Keratinocyte (primary cell): Measurements from ENCODE around the gene COL8A1. TPM values are rescaled to one million over a fixed set of nuclear protein-coding genes. Genes with fewer than 3 reads are reported as not detected.
A peak's percentile ranks its signal among the peaks of the same experiment; 100 is the strongest.
"Not testable (repeated sequence)": the region's sequence is repeated elsewhere in the genome, so short reads cannot be mapped to it uniquely, and the experiment has no call there.

Source experiments
- DNase-seq: peaks from one replicate; pipeline ENCODE4 v3.0.0-alpha.2; 2011; ENCODE audit warnings: low read depth, missing footprints, low spot score
- FAIRE-seq: peaks from 2 replicates; lab custom pipeline; 2011; peaks lifted over from hg19 to GRCh38; lab: Jason Lieb, UNC
- H2AFZ ChIP-seq: 2 replicates; pipeline ENCODE4 v1.6.0; 2012; ENCODE audit warnings: low read length, control low read depth, inconsistent platforms; ENCODE audit not compliant: control insufficient read depth
- H3K27ac ChIP-seq: 2 replicates; pipeline ENCODE4 v1.5.1; 2011; ENCODE audit warnings: low read length; ENCODE audit not compliant: control insufficient read depth, insufficient read depth
- H3K27me3 ChIP-seq: 3 replicates; pipeline ENCODE4 v1.6.0; 2011; ENCODE audit warnings: low read length; ENCODE audit not compliant: control insufficient read depth, insufficient read depth; ENCODE audit errors: extremely low read depth
- H3K36me3 ChIP-seq, 2 experiments: 2 replicates in 1 of 2; 3 replicates in 1 of 2; pipeline ENCODE4 v1.5.1; 2011; ENCODE audit warnings: low read length in 2 of 2, mild to moderate bottlenecking in 1 of 2; ENCODE audit not compliant: control insufficient read depth in 2 of 2, insufficient read depth in 2 of 2; ENCODE audit errors: extremely low read depth in 1 of 2
- H3K4me1 ChIP-seq: 3 replicates; pipeline ENCODE4 v1.5.1; 2011; ENCODE audit warnings: low read length; ENCODE audit not compliant: control insufficient read depth, insufficient read depth; ENCODE audit errors: extremely low read depth
- H3K4me2 ChIP-seq: 3 replicates; pipeline ENCODE4 v1.6.0; 2011; ENCODE audit warnings: low read depth, low read length; ENCODE audit not compliant: control insufficient read depth, insufficient read depth; ENCODE audit errors: extremely low read depth
- H3K4me3 ChIP-seq, 3 experiments: fragments of 200-600 bp in 1 of 3; sonication (generic) in 1 of 3; 2 replicates in 2 of 3; 3 replicates in 1 of 3; pipeline ENCODE4 v1.5.1; 2011 to 2016; ENCODE audit warnings: low read length in 3 of 3, mild to moderate bottlenecking in 3 of 3, control low read depth in 2 of 3, inconsistent platforms in 1 of 3, low read depth in 1 of 3, mixed read lengths in 1 of 3, mixed run types in 1 of 3, moderate library complexity in 1 of 3; ENCODE audit not compliant: control insufficient read depth in 2 of 3, insufficient read depth in 2 of 3; ENCODE audit errors: extremely low read depth in 1 of 3
- H3K79me2 ChIP-seq: 2 replicates; pipeline ENCODE4 v1.6.0; 2012; ENCODE audit warnings: low read length; ENCODE audit not compliant: control insufficient read depth, insufficient read depth
- H3K9ac ChIP-seq: 3 replicates; pipeline ENCODE4 v1.6.0; 2011; ENCODE audit warnings: low read length; ENCODE audit not compliant: control insufficient read depth, insufficient read depth; ENCODE audit errors: extremely low read depth
- H3K9me1 ChIP-seq: 3 replicates; pipeline ENCODE4 v1.6.0; 2011; ENCODE audit warnings: low read length; ENCODE audit not compliant: control insufficient read depth, insufficient read depth; ENCODE audit errors: extremely low read depth
- H3K9me3 ChIP-seq: 2 replicates; pipeline ENCODE4 v1.5.1; 2012; ENCODE audit warnings: low read depth, low read length; ENCODE audit not compliant: control insufficient read depth
- H4K20me1 ChIP-seq: 3 replicates; pipeline ENCODE4 v1.6.0; 2011; ENCODE audit warnings: low read length; ENCODE audit not compliant: control insufficient read depth, insufficient read depth; ENCODE audit errors: extremely low read depth
- EZH2 ChIP-seq: IDR thresholded peaks from one replicate; pipeline ENCODE4 v1.6.1; 2012; ENCODE audit warnings: inconsistent platforms, mild to moderate bottlenecking, low read length, moderate library complexity
- dilution Hi-C: fragments of 300-500 bp; cut with MboI; formaldehyde crosslinking; loops from one replicate; pipeline ENCODE4 v1.7.0; 2020; ENCODE audit warnings: low sequenced_read_pairs; ENCODE audit not compliant: extremely low pct_ligation_motif_present
- polyA minus RNA-seq, 3 experiments: library from RNA; depleted of rRNA, polyadenylated mRNA; stranded (reverse); fragments of >200 nt; gene quantifications; 1 replicate in 1 of 3; 2 replicates in 1 of 3; 3 replicates in 1 of 3; pipeline ENCODE4 v1.2.3, GENCODE V29; 2011
- polyA plus RNA-seq, 5 experiments: library from polyadenylated mRNA; depleted of rRNA in 3 of 5; stranded (reverse) in 3 of 5; stranded (forward) in 1 of 5; unstranded in 1 of 5; fragments of >200 nt; gene quantifications; 1 replicate in 1 of 5; 2 replicates in 3 of 5; 3 replicates in 1 of 5; pipeline versions ENCODE4 v1.2.1 to v1.2.3, GENCODE V29; 2011 to 2012; ENCODE audit warnings: missing spikeins in 2 of 5, low read depth in 1 of 5, low replicate concordance in 1 of 5
- TF ChIP-seq, protein P1 (sequence below), 3 experiments: IDR thresholded peaks in 1 of 3; conservative IDR thresholded peaks in 1 of 3; optimal IDR thresholded peaks in 1 of 3; 2 replicates in 2 of 3; 3 replicates in 1 of 3; pipeline versions ENCODE3 to v1.5.1; 2011; ENCODE audit warnings: low read length in 3 of 3, mild to moderate bottlenecking in 3 of 3, moderate library complexity in 2 of 3, control low read depth in 1 of 3, inconsistent platforms in 1 of 3; ENCODE audit not compliant: insufficient read depth in 2 of 3; ENCODE audit errors: extremely low read depth in 1 of 3

COL8A1 gene
- 98.8 to 180 TPM (median 102 TPM) in 3 replicates for polyA plus RNA-seq
- polyA plus RNA-seq (2011; ENCODE audit: low read depth), result 12.5 TPM
- 27.9 and 31.0 TPM in 2 replicates for polyA plus RNA-seq (2011; cell fraction: cytosol; rRNA removed)
- 202 and 239 TPM in 2 replicates for polyA plus RNA-seq (2011; cell fraction: nucleus; rRNA removed)
- polyA plus RNA-seq (2012; ENCODE audit: low replicate concordance), result 18.4 and 115 TPM in 2 replicates
- 199 to 251 TPM (median 214 TPM) in 3 replicates for polyA minus RNA-seq
- 59.1 TPM for polyA minus RNA-seq (2011; cell fraction: cytosol; rRNA and poly(A)+ RNA removed)
- 197 and 453 TPM in 2 replicates for polyA minus RNA-seq (2011; cell fraction: nucleus; rRNA and poly(A)+ RNA removed)

- Histone ChIP-seq H3K79me2 (peaks cover 49% of the 10 kb centered on the region), H3K9me1 (no peaks in the 10 kb centered on the region), H3K4me1 (peaks cover 27% of the 10 kb centered on the region), H3K9me3 (no peaks in the 10 kb centered on the region), H3K4me3 (peak within 1 kb of the TSS; percentile 54 to 94 (median 88)), H3K36me3 (peaks cover 0 to 3% of the 10 kb centered on the region in 2 experiments), H4K20me1 (no peaks in the 10 kb centered on the region), H3K4me2 (peak within 1 kb of the TSS; percentile 99), H3K27me3 (no peaks in the 10 kb centered on the region), H3K9ac (peak within 1 kb of the TSS; percentile 88), H3K27ac (peak within 1 kb of the TSS; percentile 93), H2AFZ (peak within 1 kb of the TSS; percentile 76)
- peak; percentile 73 for FAIRE-seq
- TF ChIP-seq EZH2, result no peak
- TF ChIP-seq, protein P1, sequence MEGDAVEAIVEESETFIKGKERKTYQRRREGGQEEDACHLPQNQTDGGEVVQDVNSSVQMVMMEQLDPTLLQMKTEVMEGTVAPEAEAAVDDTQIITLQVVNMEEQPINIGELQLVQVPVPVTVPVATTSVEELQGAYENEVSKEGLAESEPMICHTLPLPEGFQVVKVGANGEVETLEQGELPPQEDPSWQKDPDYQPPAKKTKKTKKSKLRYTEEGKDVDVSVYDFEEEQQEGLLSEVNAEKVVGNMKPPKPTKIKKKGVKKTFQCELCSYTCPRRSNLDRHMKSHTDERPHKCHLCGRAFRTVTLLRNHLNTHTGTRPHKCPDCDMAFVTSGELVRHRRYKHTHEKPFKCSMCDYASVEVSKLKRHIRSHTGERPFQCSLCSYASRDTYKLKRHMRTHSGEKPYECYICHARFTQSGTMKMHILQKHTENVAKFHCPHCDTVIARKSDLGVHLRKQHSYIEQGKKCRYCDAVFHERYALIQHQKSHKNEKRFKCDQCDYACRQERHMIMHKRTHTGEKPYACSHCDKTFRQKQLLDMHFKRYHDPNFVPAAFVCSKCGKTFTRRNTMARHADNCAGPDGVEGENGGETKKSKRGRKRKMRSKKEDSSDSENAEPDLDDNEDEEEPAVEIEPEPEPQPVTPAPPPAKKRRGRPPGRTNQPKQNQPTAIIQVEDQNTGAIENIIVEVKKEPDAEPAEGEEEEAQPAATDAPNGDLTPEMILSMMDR (optimal IDR thresholded peaks at IDR 0.05 in 1 of 3, IDR thresholded peaks at IDR 0.05 in 1 of 3, conservative IDR thresholded peaks at IDR 0.05 in 1 of 3; ENCODE audit: extremely low read depth in 1 of 3, insufficient read depth in 2 of 3, low read length in 3 of 3), result no peak
- DNase-seq, result peak; percentile 35
- dilution Hi-C loops, result no loop called here
Observed at GRCh38 chr3:99638167-99638948, at the start of gene COL8A1. Gene COL8A1 (plus strand): TSS chr3:99638594. CDS start chr3:99790683, 152,089 bp downstream.

GRCh38 chr3:99589168-99589567, 49.2 kb upstream of the COL8A1 start:
- dilution Hi-C loops, FAIRE-seq: not testable (repeated sequence)

More at GRCh38 chr3:99589168-99589567, 49.2 kb upstream of the COL8A1 start:
- H3K79me2 ChIP-seq, H4K20me1 ChIP-seq, H3K4me3 ChIP-seq, H3K4me2 ChIP-seq, H3K27ac ChIP-seq, DNase-seq, H2AFZ ChIP-seq, H3K9ac ChIP-seq, H3K36me3 ChIP-seq, H3K4me1 ChIP-seq, H3K9me3 ChIP-seq, H3K27me3 ChIP-seq, H3K9me1 ChIP-seq: not testable (repeated sequence)
